Fibroblast of skin of left quadriceps (primary cell): ENCODE data around the gene SLC22A31.

Experiments
- DNase-seq, 2 experiments: peaks; one replicate each; pipeline ENCODE4 v3.0.0-alpha.2; 2013; ENCODE audit warnings: low read depth in 2 of 2

Gene SLC22A31

DNA sequence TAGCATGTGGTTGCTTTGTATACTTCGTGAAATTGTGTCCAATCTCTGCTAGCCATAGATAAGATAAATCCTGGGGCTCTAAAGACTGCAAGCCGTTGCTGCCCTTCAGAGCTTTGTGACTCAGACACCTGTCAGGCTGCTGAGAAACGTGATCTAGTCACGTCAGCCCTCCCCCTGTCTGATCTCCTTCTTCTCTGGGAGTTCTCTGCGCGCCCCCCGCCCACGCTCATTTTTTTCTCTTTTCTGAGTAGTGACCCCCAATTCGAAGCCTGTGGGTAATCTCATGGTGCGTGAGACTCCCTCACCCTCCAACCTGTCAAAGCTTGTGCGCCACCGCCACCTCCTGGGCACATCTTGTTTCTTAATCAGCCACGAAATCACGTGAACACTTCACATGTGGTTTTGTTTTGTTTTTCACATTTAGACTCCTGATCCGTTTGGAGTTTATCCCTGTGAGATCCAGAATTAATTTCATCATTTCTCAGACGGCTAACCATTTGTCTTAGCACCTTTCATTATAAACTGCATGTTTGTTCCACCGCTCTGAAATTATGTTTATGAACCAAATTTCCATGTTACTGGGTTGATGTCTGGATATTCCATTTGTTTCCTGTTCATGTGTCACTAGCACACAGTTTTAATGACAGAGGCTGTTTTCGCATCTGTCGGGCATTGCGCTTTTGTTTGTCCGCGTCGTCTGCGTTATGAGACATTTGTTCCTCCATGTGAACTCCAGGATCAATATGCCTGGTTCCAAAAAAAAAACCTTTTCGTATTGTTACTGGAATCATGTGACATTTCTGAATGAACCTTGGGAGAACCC, 16.2 kb upstream of the SLC22A31 start:
- DNase-seq, result peak; percentile 40 to 57

DNA sequence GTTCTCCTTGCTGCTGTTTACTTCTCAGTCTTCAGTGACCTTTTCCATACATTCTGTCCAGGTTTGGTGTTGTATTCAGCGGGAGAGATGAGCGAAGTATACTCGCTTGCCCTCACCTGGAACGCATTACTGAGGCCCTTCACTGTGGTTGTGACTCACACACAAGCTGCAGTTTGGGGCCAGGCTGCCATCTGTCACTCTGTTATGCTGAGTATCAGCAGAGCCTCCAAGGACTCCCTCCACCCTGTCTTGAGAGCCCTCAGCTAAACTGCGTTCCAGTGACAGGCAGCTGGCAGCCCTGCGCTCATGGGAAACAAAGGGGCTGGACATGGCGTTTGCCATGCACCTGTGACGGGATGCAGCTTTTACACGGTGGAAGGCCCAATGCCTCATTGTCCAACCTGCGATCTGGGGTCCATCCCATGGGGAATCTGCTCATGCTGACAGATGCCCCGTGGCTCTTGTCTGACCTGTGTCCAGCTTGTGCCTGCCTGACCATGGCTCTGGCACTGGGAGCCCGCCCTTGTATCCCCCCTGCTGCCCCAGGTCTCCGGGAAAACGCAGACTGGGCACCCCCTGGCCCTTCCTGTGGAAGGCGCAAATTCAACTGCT, 10.7 kb upstream of the SLC22A31 start:
- DNase-seq, result no peak

- no peak for DNase-seq
Measured at GRCh38 chr16:89210165-89210903, 10.0 kb upstream of the SLC22A31 start.

- DNase-seq, result no peak
Measured at GRCh38 chr16:89209522-89210044, 9.2 kb upstream of the SLC22A31 start.

DNA sequence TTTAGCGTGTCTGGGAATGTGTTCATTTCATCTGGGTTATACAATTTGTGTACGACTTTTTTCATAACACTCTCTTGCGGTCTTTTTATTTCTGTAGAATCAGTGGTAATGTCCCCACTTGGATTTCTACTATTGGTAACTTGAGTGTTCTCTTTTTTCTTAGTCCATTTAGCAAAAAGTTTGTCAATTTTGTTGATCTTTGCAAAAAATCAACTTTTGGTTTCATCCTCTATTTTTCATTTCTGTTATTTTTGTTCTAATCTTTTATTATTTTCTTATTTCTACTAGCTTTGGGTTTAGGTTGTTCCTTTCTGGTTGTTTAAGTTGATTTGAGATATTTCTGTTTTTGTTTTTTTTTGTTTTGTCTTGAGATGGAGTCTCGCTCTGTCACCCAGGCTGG, 7.7 kb upstream of the SLC22A31 start:
- no peak for DNase-seq

DNA sequence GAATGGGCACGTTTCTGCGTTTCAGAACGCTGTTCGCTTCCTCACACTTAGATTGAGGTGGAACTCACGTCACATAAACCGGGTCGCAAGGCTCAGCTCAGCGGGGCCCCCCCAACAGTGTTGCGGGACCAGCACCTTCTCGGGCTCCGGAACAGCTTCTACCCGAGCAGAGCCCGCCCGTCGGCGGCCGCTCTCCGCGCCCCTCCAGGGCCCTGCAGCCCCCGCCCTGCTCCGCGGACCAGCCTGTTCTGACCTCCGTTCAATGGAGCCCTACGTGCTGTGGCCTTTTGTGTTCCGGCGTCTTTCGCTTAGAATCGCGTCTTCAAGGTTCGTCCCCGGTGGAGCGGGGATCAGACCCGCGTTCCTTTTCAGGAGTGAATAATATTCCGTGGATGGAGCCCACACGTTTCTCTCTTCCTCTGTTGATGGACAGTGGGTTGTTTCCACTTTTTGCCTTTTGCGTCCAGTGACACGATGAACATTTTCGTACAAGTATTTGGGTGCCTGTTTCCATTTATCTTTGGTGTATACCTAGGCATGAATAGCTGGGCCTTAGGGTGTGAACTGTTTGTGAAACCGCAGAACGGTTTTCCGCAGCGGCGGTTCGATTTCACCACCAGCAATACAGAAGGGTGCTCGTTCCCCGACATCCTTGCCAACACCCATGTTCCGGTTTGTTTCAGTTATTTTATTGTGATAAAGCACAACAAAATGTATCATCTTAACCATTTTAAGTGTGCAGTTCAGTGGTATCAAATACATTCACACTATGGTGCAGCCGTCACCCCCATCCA, 2.3 kb upstream of the SLC22A31 start:
- DNase-seq, result no peak

DNA sequence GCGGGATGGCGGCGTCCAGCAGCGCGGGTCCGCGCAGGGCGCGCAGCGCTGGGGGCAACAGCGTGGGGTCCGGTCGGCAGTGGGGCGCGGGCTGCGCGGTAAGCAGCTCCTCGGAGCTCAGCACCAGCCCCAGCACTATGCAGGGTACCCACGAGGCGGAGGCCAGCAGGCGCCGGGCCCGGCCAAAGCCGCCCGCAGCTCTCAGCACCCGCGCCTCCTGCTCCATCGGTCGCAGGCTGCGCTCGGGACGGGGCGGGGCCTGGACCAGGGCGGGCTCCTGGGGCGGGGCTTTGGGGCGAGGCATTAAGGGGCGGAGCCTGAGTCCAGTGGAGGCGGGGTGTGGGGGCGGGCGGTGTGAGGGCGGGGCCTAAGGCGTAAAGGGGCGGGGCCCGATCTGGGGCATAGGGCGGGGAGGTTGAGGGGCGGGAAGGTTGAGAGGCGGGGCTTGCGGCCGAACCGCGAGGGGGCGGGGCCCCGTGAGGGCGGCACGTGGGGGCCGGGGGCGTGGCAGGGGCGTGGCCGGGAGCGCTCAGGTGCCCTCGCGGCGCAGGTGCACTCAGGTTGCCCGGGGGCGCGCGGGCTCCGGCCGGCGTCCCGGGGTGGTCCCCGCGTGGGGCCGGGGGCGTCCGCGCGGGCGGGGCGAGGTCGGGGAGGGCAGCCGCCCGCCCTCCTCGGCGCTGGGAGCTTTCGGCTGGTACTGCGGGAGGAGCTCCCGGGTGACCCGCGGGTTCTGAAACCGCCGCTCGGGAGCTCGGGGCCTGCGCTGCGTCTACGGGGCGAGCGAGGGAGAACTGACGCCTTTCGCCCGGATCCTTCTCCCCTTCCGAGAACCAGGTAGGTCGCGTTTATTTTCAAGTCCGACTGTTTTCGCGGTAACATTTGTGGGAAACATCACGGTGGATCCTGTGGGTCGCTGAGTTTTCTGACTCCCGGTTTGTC, 1.4 kb upstream of the SLC22A31 start:
- DNase-seq, result peak; percentile 24 to 29

GRCh38 chr16:89200850-89201411, 594 bp upstream of the SLC22A31 start:
- DNase-seq, result no peak

GRCh38 chr16:89199241-89200123, 855 bp downstream of the SLC22A31 start:
- DNase-seq, result no peak

- DNase-seq, result no peak
Measured at GRCh38 chr16:89198417-89199240, 1.7 kb downstream of the SLC22A31 start.

DNA sequence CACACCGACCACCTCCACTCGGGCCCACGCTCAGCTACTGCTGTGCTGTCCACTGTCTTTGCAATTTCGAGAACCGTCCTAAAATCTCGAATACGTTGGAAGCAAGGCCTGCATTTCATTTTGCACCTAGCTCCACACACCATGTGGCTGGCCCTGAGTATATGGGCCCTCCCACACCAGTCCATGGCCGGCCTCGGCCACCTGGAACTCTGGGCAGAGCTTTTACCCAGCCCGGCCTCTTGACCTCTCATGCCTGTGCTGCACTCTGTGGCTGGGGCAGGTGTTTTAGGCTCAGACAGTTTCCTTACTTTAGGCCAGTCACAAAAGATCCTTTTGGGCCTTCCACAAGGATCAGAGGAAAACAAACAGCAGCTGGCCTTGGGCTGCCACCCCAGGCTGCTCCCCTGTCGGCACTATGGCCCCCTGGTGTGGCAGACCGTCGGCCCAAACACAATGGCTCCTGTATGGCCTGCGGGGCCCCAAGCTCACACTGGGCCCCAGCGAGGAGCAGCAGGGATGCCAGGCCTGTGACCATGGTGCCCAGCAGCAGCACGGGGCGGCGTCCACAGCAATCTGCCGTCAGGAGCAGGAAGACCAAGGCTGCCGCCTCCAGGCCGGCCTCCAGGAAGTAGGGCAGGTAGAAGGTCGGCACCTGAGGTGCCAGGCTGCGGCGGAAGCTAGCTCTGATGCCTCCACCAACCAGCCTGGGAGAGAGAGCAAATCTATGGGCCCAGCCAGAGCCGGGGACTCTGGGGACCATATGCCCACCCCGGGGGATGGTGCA, 2.5 kb downstream of the SLC22A31 start:
- no peak for DNase-seq

GRCh38 chr16:89197033-89197632, 3.2 kb downstream of the SLC22A31 start:
- no peak for DNase-seq

GRCh38 chr16:89195521-89196171, 4.7 kb downstream of the SLC22A31 start:
- DNase-seq, result no peak

DNA sequence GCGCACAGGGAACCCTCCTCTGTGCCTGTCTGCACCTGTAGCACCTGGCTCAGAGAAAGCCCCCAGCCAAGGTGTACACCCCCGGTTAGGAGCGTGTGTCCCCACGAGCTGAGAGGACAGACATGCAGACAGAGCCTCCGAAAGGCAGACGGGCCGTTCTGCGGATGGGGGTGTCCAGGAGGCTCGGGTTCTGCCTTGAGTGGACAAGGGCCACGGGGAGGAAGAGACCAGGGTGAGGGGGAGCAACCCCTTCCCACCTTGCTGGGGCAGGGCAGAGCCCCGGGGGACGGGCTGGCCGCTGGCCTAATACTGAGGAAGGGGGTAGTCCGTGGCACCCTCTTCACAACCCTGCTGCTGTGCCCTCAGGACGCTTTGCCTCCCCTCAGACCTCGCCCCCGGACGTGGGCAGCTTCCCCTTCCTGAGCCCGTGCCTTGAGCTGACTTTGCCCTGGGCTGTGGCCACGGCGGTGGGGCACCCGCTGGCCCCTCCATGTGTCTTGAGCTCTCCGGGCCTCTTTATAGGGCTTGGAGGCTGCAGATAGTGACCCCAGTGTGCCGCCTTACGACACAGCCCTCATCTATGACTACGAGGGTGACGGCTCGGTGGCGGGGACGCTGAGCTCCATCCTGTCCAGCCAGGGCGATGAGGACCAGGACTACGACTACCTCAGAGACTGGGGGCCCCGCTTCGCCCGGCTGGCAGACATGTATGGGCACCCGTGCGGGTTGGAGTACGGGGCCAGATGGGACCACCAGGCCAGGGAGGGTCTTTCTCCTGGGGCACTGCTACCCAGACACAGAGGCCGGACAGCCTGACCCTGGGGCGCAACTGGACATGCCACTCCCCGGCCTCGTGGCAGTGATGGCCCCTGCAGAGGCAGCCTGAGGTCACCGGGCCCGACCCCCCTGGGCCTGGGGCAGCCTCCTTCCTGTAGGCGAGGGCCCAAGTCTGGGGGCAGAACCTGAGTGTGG, 5.7 kb downstream of the SLC22A31 start:
- no peak for DNase-seq

GRCh38 chr16:89193576-89194293, 6.6 kb downstream of the SLC22A31 start:
- no peak for DNase-seq
